ENCODE results near the gene RASGRP2.

Gene RASGRP2

GRCh38 chr11:64760759-64761420, 16.9 kb upstream of the RASGRP2 start:
- H3K4me3 ChIP-seq (ENCODE audit: low read depth, low read length), result no peak overlapping the region
- no peak for DNase-seq (ENCODE audit: low read depth)
- no peak for TF ChIP-seq CTCF (IDR thresholded peaks at IDR 0.05; ENCODE audit: insufficient read depth, low read depth, low read length, missing control alignments)

GRCh38 chr11:64759722-64760719, 16.1 kb upstream of the RASGRP2 start, which contains the start of gene PYGM:
Gene PYGM (minus strand): TSS chr11:64759974. CDS start chr11:64759898, 76 bp downstream.
- DNase-seq (ENCODE audit: low read depth), result no peak
- no peak within 1 kb of the TSS for H3K4me3 ChIP-seq (ENCODE audit: low read depth, low read length)
- no peak for TF ChIP-seq CTCF (IDR thresholded peaks at IDR 0.05; ENCODE audit: insufficient read depth, low read depth, low read length, missing control alignments)

- no peak for TF ChIP-seq CTCF (IDR thresholded peaks at IDR 0.05; ENCODE audit: insufficient read depth, low read depth, low read length, missing control alignments)
- no peak for DNase-seq (ENCODE audit: low read depth)
- no peak overlapping the region for H3K4me3 ChIP-seq (ENCODE audit: low read depth, low read length)
Observed at GRCh38 chr11:64759131-64759721, 15.3 kb upstream of the RASGRP2 start.

GRCh38 chr11:64758330-64759079, 14.6 kb upstream of the RASGRP2 start:
- DNase-seq (ENCODE audit: low read depth), result no peak
- no peak for TF ChIP-seq CTCF (IDR thresholded peaks at IDR 0.05; ENCODE audit: insufficient read depth, low read depth, low read length, missing control alignments)
- H3K4me3 ChIP-seq (ENCODE audit: low read depth, low read length), result no peak overlapping the region

GRCh38 chr11:64757549-64758329, 13.8 kb upstream of the RASGRP2 start:
- no peak for DNase-seq (ENCODE audit: low read depth)
- no peak overlapping the region for H3K4me3 ChIP-seq (ENCODE audit: low read depth, low read length)

More at GRCh38 chr11:64757549-64758329, 13.8 kb upstream of the RASGRP2 start:
- no peak for TF ChIP-seq CTCF (IDR thresholded peaks at IDR 0.05; ENCODE audit: insufficient read depth, low read depth, low read length, missing control alignments)
